Measurements from ENCODE around the gene GPC5.
"Not testable (repeated sequence)": the region's sequence is repeated elsewhere in the genome, so short reads cannot be mapped to it uniquely, and the experiment has no call there.

Gene GPC5

DNA sequence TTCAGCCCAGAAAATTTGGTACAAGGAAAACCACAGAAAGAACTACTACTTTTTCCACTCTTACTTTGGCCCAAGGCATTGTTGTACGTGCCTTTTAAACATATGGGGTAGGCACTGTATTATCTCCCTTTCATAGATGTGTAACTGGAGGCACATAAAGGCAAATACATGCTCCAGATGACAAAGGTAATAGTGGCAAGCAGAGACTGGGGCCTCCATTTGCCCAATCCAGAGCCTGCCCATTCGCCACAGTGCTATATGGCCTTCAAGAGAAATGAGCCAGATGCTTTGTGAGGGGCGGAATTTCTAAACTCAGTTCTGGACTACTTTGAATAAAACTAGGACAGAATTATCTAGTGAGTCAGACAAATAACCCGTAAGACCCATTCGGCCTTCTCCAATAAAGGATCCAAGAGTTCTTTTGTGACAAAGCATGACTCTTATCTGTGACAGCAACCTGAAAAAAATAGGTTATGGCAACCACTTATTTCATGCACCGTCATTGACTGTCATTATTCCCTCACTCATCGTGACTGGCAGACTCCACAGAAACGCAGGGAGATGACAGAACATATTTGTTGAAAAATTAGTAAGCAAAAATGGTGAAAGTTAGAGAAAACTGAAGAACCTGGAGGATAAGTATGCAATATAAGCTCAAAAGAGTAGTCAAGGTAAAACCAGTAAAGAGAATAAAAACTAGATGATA lies 1116.2 kb downstream of the GPC5 start:
- Histone ChIP-seq H3K4me1 (ENCODE audit: insufficient read depth, low read length) (no peaks in the 10 kb centered on the region), H3K9me3 (ENCODE audit: insufficient read depth, low read depth, low read length) (0 out of 2 replicates have a peak, but pooled peaks cover 3% of the 10 kb centered on the region)
- WGBS: 93% methylated on average over 8 of the region's 8 CpGs

DNA sequence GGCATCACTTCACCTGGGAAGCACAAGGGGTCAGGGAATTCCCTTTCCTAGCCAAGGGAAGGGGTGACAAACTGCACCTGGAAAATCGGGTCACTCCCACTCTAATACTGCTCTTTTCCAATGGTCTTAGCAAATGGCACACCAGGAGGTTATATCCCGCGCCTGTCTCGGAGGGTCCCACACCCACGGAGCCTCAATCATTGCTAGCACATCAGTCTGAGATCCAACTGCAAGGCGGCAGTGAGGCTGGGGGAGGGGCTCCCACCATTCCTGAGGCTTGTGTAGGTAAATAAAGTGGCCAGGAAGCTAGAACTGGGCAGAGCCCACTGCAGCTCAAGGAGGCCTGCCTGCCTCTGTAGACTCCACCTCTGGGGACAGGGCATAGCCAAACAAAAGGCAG lies 1118.5 kb downstream of the GPC5 start:
- not testable (repeated sequence) for H3K9me3 ChIP-seq (ENCODE audit: insufficient read depth, low read depth, low read length); H3K4me1 ChIP-seq (ENCODE audit: insufficient read depth, low read length); H3K27ac ChIP-seq (ENCODE audit: low read depth, low read length); H3K9ac ChIP-seq (ENCODE audit: low read depth, low read length); H3K4me3 ChIP-seq (ENCODE audit: low read length); H3K27me3 ChIP-seq (ENCODE audit: insufficient read depth, low read length); H3K36me3 ChIP-seq (ENCODE audit: insufficient read depth, low read length)
- WGBS: 95% methylated on average over 6 of the region's 6 CpGs

More for the DNA sequence above, 1116.2 kb downstream of the GPC5 start:
- H3K27me3 ChIP-seq (ENCODE audit: insufficient read depth, low read length): no peaks in the 10 kb centered on the region
- H3K36me3 ChIP-seq (ENCODE audit: insufficient read depth, low read length): no peaks in the 10 kb centered on the region
- H3K4me3 ChIP-seq (ENCODE audit: low read length): no peak overlapping the region
- no peak overlapping the region for H3K9ac ChIP-seq (ENCODE audit: low read depth, low read length)
- no peak overlapping the region for H3K27ac ChIP-seq (ENCODE audit: low read depth, low read length)

DNA sequence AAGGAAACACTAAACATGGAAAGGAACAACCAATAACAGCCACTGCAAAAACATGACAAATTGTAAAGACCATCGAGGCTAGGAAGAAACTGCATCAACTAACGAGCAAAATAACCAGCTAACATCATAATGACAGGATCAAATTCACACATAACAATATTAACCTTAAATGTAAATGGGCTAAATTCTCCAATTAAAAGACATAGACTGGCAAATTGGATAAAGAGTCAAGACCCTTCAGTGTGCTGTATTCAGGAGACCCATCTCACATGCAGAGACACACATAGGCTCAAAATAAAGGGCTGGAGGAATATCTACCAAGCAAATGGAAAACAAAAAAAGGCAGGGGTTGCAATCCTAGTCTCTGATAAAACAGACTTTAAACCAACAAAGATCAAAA lies 1120.2 kb downstream of the GPC5 start:
- whole genome bisulfite sequencing: 67% methylated on average over 1 of the region's 2 CpGs
- not testable (repeated sequence) for H3K9me3 ChIP-seq (ENCODE audit: insufficient read depth, low read depth, low read length); H3K4me3 ChIP-seq (ENCODE audit: low read length); H3K4me1 ChIP-seq (ENCODE audit: insufficient read depth, low read length); H3K9ac ChIP-seq (ENCODE audit: low read depth, low read length); H3K27ac ChIP-seq (ENCODE audit: low read depth, low read length); H3K27me3 ChIP-seq (ENCODE audit: insufficient read depth, low read length); H3K36me3 ChIP-seq (ENCODE audit: insufficient read depth, low read length)

DNA sequence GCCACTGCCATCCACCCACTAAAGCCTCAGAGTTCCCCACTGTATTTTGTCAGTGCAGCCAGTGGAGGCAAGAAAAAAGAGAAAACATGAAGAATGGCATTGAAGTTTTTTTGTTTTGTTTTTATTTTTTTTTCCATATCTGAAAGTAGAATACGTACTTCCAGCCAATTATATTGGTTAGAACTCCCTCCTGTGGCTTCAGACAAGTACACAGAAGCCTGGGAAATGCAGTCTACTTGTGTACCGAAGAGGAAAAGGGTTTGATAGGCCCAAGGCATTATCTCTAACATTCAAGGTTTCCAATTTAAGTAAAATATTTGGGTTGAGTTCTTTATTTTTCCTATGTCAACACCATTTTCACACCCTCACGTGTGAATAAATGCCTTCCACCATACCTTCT lies 1131.9 kb downstream of the GPC5 start:
- Histone ChIP-seq H3K36me3 (ENCODE audit: insufficient read depth, low read length) (no peaks in the 10 kb centered on the region), H3K27ac (ENCODE audit: low read depth, low read length) (no peak overlapping the region), H3K9ac (ENCODE audit: low read depth, low read length) (no peak overlapping the region), H3K4me1 (ENCODE audit: insufficient read depth, low read length) (no peaks in the 10 kb centered on the region), H3K9me3 (ENCODE audit: insufficient read depth, low read depth, low read length) (no peaks in the 10 kb centered on the region), H3K27me3 (ENCODE audit: insufficient read depth, low read length) (no peaks in the 10 kb centered on the region), H3K4me3 (ENCODE audit: low read length) (no peak overlapping the region)
- 92% methylated on average over 3 of the region's 3 CpGs for WGBS

DNA sequence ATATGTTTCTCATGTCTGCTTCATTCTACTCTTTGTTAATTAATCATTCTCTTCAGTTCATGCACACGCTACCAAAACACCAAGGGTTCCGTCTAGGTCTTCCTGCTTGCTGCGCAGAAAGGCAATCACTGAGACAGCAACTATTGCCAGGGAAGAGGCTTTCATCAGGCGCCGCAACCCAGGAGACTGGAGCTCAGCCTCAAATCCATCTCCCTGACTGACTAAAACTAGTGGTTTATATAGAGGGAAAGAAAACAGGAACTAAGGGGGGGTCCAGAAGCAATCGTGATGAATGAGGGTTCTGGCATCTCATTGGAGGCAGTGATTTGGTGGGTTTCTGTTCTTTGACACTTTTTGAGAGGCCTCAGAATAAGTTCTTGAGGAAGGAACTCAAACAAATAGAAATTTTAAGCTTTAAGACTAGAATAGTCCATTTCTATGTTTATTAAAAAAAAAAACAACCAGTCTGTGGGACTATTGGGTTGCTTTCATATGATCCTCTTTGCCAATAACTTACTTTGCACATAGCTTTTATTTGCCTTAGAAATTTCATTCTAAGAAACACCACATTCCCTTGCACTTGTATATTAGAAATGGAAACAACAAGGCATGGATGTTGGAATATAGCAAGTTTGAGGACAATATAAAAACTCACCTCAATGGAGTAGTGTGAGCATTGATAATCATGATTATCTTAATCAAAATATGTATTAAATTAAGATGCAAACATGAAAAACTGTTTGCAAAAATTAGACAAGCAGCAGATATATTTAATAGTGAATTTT lies 1137.0 kb downstream of the GPC5 start:
- no peaks in the 10 kb centered on the region for H3K9me3 ChIP-seq (ENCODE audit: insufficient read depth, low read depth, low read length)
- no peak overlapping the region for H3K9ac ChIP-seq (ENCODE audit: low read depth, low read length)
- H3K4me1 ChIP-seq (ENCODE audit: insufficient read depth, low read length): no peaks in the 10 kb centered on the region
- H3K4me3 ChIP-seq (ENCODE audit: low read length): no peak overlapping the region
- 95% methylated on average over 6 of the region's 6 CpGs for WGBS
- H3K27me3 ChIP-seq (ENCODE audit: insufficient read depth, low read length): no peaks in the 10 kb centered on the region
- H3K27ac ChIP-seq (ENCODE audit: low read depth, low read length): no peak overlapping the region
- no peaks in the 10 kb centered on the region for H3K36me3 ChIP-seq (ENCODE audit: insufficient read depth, low read length)

DNA sequence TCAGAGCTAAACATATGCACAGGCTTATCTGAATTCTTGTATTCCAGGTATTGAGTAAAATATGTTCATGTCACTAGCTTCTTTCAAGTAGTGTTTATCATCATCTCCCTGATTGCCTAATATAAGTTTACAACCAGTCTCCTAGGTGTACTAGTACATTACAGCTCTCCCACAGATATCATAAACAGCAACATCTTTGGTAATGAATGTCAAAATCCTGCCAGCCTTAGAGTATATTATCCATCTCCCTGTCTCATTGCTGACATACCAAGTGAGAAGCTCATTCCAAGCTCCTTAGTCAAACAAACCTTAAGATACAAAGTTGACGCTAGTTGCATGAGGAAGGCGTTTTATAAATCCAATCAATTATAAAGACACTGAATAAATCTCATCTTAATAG lies 1139.0 kb downstream of the GPC5 start:
- no peaks in the 10 kb centered on the region for H3K4me1 ChIP-seq (ENCODE audit: insufficient read depth, low read length)
- 91% methylated on average over 2 of the region's 2 CpGs for WGBS
- H3K4me3 ChIP-seq (ENCODE audit: low read length): no peak overlapping the region
- H3K27me3 ChIP-seq (ENCODE audit: insufficient read depth, low read length): no peaks in the 10 kb centered on the region
- no peak overlapping the region for H3K27ac ChIP-seq (ENCODE audit: low read depth, low read length)
- H3K9ac ChIP-seq (ENCODE audit: low read depth, low read length): no peak overlapping the region
- H3K36me3 ChIP-seq (ENCODE audit: insufficient read depth, low read length): no peaks in the 10 kb centered on the region
- H3K9me3 ChIP-seq (ENCODE audit: insufficient read depth, low read depth, low read length): no peaks in the 10 kb centered on the region

DNA sequence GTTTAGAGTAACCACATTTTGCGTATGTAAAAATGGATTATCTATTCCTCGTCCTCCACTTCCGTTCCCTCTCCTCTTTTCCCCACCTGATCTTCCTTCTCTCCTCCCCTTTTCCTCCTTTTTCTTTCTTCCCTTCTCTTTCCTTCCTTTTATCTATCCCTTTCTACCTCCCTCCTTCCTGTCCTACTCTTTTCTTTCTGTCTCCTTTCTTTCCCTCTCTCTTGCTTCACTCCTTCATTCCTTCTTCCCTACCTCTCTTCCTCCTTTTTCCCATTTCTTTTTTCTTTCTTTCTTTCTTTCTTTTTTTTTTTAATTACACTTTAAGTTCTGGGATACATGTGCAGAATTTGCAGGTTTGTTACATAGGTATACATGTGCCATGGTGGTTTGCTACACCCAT lies 1139.7 kb downstream of the GPC5 start:
- H3K27ac ChIP-seq (ENCODE audit: low read depth, low read length): no peak overlapping the region
- no peaks in the 10 kb centered on the region for H3K9me3 ChIP-seq (ENCODE audit: insufficient read depth, low read depth, low read length)
- H3K4me3 ChIP-seq (ENCODE audit: low read length): no peak overlapping the region
- no peak overlapping the region for H3K9ac ChIP-seq (ENCODE audit: low read depth, low read length)
- H3K4me1 ChIP-seq (ENCODE audit: insufficient read depth, low read length): no peaks in the 10 kb centered on the region
- H3K27me3 ChIP-seq (ENCODE audit: insufficient read depth, low read length): no peaks in the 10 kb centered on the region
- no peaks in the 10 kb centered on the region for H3K36me3 ChIP-seq (ENCODE audit: insufficient read depth, low read length)
- 95% methylated on average over 3 of the region's 3 CpGs for WGBS

DNA sequence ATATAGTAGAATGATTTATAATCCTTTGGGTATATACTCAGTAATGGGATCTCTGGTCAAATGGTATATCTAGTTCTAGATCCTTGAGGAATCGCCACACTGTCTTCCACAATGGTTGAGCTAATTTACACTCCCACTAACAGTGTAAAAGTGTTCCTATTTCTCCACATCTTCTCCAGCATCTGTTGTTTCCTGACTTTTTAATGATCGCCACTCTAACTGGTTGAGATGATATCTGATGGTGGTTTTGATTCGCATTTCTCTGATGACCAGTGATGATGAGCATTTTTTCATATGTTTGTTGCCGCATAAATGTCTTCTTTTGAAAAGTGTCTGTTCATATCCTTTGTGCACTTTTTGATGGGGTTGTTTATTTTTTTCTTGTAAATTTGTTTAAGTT lies 1140.7 kb downstream of the GPC5 start:
- H3K27me3 ChIP-seq (ENCODE audit: insufficient read depth, low read length); H3K9me3 ChIP-seq (ENCODE audit: insufficient read depth, low read depth, low read length); H3K36me3 ChIP-seq (ENCODE audit: insufficient read depth, low read length); H3K9ac ChIP-seq (ENCODE audit: low read depth, low read length); H3K4me1 ChIP-seq (ENCODE audit: insufficient read depth, low read length); H3K4me3 ChIP-seq (ENCODE audit: low read length); H3K27ac ChIP-seq (ENCODE audit: low read depth, low read length): not testable (repeated sequence)
- WGBS: 97% methylated on average over 4 of the region's 4 CpGs

DNA sequence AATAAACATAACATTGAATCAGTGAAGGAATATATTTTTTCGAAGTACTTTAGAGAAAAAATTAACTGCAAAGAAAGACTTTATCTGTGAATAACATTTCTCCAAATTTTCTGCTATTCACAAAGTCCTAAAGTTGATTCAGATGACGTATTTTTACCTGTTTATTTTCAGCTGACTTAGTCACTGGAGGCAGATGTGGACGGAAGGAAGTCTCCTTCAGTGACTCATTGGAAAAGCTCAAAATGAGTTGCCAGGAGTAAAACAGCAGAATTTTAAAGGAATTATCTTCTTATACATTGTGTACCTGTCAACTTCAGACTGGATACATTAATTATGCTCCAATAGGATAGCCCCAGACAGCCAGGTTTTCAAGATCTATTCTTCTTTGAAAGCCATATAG lies 1148.8 kb downstream of the GPC5 start:
- no peaks in the 10 kb centered on the region for H3K36me3 ChIP-seq (ENCODE audit: insufficient read depth, low read length)
- no peaks in the 10 kb centered on the region for H3K27me3 ChIP-seq (ENCODE audit: insufficient read depth, low read length)
- WGBS: 94% methylated on average over 2 of the region's 3 CpGs
- no peak overlapping the region for H3K27ac ChIP-seq (ENCODE audit: low read depth, low read length)
- H3K9me3 ChIP-seq (ENCODE audit: insufficient read depth, low read depth, low read length): no peaks in the 10 kb centered on the region
- no peak overlapping the region for H3K9ac ChIP-seq (ENCODE audit: low read depth, low read length)
- H3K4me1 ChIP-seq (ENCODE audit: insufficient read depth, low read length): no peaks in the 10 kb centered on the region
- H3K4me3 ChIP-seq (ENCODE audit: low read length): no peak overlapping the region

DNA sequence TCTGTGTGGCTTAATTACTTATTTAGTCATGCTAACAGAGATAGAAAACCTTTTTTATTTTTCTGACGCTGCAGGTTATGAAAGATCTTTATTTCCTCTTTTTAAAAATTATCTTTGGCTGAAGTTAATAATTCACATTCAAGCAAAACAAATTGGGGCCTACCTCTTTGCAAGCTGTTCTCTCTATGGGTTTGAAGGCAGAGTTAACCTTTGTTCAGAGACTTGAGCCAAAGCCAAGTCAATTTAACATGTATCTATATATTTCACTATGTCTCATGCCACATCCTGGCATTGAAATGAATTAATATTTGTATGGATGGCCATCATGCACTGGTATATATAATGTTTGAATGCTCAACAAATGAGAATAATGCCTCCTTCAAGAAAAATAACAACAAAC lies 1150.9 kb downstream of the GPC5 start:
- Histone ChIP-seq H3K9ac (ENCODE audit: low read depth, low read length) (no peak overlapping the region), H3K36me3 (ENCODE audit: insufficient read depth, low read length) (no peaks in the 10 kb centered on the region), H3K27ac (ENCODE audit: low read depth, low read length) (no peak overlapping the region), H3K9me3 (ENCODE audit: insufficient read depth, low read depth, low read length) (no peaks in the 10 kb centered on the region), H3K4me3 (ENCODE audit: low read length) (no peak overlapping the region), H3K4me1 (ENCODE audit: insufficient read depth, low read length) (no peaks in the 10 kb centered on the region), H3K27me3 (ENCODE audit: insufficient read depth, low read length) (no peaks in the 10 kb centered on the region)
- WGBS: no CpG with 5 or more reads among the region's 1 CpG

DNA sequence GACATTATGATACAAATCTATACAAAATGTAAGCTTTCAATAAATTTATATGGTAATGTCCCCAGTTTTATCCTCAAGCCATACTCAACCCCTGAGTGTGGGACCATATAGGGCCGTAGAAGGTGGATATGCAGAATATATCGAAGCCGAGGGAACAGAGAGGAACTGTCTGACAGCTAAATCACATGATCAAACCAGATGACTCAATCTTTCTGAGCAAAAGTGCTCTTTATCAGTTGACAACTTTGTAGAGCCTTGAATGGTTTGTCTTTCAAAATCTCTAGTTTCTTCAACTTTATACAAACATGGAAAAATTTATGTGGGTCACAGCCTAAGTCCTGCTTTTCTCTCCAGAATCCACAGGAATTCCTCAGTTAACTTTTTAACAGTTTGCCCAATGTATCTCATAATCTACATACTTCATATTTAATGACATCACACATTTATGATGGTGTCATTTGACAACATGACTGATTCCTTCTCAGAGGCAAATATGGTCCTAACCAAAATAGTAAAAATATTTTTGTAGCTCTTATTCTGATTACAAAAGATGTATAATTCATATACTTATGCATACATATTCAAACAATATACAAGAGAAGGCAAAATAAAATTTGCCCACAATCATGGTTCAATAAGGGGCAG lies 1155.2 kb downstream of the GPC5 start:
- WGBS: 97% methylated on average over 3 of the region's 3 CpGs
- no peak overlapping the region for H3K27ac ChIP-seq (ENCODE audit: low read depth, low read length)
- no peak overlapping the region for H3K9ac ChIP-seq (ENCODE audit: low read depth, low read length)
- no peaks in the 10 kb centered on the region for H3K36me3 ChIP-seq (ENCODE audit: insufficient read depth, low read length)
- H3K27me3 ChIP-seq (ENCODE audit: insufficient read depth, low read length): no peaks in the 10 kb centered on the region
- H3K4me3 ChIP-seq (ENCODE audit: low read length): no peak overlapping the region
- H3K9me3 ChIP-seq (ENCODE audit: insufficient read depth, low read depth, low read length): no peaks in the 10 kb centered on the region
- no peaks in the 10 kb centered on the region for H3K4me1 ChIP-seq (ENCODE audit: insufficient read depth, low read length)

Measured in HUES64 (cell line).